ENCODE results near the gene LRRC45.

The LRRC45 gene

DNA sequence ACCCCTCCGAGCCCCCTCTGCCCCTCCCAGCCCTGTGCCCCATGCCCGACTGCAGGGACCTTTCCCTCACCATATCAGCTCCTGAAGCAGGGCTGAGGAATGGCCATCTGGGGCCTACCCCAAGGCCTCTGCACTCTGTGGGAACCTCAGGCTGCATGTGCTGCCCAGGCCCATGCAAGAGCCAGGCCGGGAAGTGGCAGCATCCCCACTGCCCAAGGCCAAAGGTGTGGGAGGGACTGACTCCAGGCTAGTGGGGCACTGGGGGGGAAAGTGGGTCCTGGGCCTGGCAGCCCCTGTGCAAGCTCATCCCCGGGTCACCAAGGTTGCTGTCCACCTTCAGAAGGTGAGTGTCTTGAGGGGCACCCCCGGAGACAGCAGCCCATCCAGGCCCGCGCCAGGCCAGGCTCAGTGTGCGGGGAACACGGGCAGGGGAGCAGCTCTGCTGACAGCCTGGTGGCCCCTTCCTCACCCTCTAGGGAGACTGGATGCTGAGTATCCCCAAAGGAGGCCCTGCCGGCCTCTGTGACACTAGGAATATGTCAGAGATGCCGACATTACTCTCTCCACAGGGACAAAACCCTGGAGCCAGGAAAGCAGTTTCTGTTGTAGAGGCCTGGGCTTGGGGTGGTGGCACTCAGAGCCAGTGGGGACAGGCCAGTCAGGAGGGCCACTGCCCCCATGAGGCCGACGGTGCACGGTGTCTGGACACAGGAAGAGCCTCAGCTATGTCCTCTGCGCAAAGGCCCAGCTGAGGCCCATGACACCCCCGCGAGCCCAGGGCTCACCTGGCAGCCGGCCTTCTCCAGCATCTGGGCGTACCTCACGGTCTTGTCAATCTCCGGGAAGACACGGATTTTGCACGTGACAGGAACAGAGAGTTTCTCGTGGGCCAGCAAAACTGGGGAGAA lies 39.2 kb downstream of the LRRC45 start:
- DNase-seq (ENCODE audit: low read depth, low spot score), result no peak

DNA sequence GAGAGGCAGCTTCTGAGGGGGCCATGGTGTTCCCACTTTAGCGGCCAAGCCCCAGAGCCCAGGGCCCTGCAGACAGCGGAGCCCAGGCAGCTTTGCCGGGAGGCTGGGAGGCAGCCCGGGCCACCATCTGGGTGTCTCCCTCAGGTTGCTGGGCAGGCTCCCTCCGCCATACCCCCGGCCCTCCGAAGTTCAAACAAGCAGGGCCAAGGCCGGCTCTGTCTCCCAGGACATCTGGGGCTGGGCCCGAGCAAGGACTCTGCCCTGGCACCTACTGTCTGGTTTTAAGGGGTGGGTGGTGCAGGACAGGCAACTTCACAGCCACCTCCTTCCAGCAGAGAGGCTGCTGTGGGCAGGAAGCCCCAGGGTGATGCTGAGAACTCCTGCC lies 39.9 kb downstream of the LRRC45 start:
- DNase-seq (ENCODE audit: low read depth, low spot score), result no peak

DNA sequence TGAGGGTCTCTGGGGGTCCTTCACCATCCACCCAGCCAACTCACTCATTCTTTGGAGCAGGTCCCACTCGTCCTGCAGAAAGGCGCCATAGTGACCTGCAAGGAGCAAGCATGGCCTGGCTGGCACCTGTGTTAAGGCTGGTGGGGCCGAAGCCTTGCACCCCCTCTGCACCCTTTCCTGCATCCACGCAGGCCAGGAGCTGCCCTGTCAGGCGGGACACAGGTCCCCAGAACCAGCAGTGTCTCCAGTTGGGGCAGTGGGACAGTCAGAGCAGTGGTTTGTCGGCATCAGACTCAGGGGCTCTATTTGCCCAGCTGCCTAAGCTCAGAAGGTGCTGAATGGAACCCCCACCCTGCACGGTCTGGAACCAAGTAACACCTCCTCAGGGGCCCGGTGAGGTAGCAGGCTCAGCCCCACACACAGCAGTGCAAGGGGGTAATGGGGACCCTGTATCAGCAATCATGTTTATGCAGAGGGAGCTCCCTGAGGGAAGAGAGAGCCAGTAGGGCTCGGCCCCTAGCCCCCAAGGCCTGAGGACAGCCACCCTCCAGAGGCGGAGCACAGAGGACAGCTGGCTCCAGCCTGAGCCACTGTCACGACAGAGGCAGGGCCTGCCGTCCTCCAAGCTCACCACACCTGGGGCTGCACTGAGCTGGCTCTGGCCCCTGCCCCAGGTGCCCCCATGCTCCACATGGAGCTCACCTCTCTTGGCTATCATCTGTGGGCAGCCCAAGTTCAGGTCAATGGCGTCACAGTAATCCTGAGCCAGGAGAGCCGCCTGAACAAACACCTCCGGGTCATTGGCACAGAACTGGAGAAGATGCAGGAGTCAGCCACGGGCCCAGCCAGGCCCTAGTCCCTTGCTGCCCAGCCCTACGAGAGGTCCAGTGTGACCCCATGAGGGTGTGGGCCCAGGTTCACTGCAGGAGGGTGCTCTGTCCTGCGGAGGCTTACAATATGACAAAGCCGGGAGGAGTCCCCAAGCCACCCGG lies 40.6 kb downstream of the LRRC45 start:
- no peak for DNase-seq (ENCODE audit: low read depth, low spot score)

DNA sequence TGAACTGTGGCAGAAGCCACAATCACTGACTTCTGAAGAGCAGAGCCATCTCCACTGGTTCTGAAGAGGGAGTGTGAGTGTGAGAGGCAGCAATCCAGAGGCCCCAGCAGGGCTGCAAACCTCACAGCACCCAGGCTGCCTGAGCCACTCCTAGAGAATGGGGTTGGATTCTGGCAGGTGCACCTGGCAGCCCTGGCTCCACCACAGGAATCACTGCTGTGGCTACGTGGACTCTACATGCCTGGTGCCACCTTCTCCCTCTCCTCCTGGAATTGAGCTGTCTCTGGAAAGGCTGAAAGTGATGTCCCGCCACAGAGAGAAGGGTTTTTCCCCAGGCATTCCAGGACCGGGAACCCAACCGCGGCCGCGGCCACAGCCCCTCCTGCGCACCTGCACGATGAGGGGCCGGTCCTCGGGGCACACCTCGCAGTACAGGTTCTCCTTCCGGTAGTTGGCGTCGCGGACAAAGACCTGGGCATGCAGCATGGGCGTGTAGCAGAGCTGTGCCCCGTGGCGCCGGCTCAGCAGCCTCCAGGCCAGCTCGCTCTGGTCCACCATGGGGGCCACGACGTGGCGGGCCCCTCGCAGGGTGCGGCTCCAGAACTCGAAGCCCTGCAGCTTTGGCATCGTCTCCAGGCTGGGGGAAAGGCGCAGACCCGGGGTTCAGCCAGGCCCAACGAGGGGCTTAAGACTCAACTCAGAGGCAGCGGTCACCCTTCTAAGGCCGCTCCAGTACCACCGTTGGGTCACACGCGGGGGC lies 41.5 kb downstream of the LRRC45 start:
- DNase-seq (ENCODE audit: low read depth, low spot score), result peak; percentile 18

DNA sequence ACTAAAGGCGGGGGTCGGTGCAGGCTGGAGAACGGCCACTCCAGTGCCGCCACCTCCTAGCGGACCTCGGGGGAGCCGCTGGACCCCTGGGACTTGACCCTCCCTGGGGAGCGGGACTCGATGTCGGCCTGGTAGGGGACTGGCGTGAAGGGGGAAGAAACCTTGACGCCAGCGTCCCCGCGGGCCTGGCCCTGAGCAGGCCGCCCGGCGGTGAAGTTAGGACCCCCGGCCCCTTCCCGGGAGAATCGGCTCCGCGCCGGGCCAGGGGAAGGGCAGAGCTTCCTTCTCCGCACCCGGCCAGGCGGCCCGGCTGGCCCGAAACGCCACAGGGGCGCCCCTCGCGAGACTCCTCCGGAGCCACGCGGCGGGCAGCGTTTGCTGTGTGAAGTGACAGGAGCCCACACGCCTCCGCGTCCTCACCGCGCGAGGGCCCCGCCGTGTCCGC lies 42.1 kb downstream of the LRRC45 start:
- DNase-seq (ENCODE audit: low read depth, low spot score), result peak; percentile 67

DNA sequence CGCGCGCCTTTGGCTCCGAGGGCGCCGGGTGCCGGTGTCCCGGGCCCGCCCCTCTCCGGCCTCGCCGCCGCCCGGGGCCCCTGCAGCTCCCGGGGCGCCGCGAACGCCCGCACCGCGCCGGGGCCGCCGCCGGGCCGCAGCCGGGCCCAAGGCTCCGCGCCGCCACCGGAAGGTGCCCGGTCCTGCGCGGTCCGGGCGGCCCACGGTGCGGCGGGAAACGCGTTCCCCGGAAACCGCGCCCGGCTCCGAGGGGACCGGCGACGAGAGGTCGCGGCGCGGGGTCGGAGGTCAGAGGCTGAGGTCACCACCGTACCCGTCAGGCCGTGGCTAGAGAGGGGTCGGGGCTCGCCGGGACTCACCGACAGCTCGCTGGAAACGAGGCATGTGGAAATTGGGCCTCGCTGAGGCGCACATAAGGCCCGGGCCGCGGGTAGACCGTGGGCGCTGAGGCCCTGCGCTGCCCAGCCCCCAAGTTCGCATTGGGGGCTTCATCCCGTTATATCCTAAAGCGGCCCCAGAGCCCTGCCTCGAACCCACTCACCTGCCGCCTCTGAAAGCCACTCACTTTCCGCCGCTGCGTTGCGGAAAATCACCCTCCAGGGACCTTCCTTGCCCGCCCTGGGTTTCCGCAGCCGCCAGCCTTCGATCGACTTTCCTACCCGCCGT lies 42.7 kb downstream of the LRRC45 start, which contains the start of gene DUS1L:
Gene DUS1L (minus strand): TSS at position 167 of the 666 bp plus-strand sequence. CDS start 745 bp downstream, outside the sequence.
- DNase-seq (ENCODE audit: low read depth, low spot score), result peak; percentile 78

DNA sequence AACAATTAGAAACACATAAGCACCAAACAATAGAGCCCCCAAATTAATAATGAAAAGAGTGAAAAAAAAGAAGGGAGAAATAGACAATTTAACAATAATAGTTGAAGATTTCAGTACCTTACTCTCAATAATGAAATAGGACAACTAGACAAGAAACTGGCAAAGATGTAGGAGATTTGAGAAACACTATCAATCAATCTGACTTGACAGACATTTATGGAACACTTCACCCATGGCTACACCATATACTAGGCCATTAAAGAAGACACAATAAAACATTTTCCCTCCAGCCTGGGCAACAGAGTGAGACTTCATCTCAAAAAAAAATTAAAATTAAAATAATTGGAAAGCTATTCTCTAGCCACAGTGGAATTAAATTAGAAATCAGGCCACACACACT lies 47.5 kb downstream of the LRRC45 start:
- no peak for DNase-seq (ENCODE audit: low read depth, low spot score)

DNA sequence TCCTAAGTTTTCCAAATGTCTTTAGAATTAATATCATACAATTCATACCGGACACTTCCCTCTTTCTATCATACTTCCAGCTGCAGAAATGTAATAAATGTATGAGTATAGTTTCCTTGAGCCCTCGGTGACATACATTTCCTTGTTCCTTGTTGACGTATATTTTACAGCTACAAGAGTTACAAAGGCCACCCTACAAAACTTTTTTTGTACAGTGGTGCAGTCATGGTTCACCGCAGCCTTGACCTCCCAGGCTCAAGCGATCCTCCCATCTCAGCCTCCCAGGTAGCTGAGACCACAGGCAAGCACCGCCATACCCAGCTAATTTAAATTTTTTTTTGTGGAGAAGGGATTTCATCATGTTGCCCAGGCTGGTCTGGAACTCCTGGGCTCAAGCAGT lies 49.7 kb downstream of the LRRC45 start:
- DNase-seq (ENCODE audit: low read depth, low spot score), result no peak

DNA sequence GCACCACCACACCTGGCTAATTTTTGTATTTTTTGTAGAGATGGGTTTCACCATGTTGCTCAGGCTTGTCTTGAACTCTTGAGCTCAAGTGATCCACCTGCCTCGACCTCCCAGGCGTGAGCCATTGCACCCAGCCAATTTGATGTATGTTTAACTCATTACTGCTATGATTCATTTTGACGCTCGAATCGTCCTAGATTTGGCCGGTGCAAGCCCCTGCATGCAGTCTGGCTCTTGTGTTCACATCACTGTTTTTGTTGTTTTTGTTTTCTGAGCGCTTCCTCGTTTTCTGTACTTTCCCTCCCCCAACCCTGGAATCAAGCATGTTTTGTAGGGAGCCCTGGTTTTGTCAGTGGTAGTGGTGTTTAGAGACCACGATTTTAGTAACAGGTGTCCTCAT lies 50.3 kb downstream of the LRRC45 start:
- DNase-seq (ENCODE audit: low read depth, low spot score), result no peak

DNA sequence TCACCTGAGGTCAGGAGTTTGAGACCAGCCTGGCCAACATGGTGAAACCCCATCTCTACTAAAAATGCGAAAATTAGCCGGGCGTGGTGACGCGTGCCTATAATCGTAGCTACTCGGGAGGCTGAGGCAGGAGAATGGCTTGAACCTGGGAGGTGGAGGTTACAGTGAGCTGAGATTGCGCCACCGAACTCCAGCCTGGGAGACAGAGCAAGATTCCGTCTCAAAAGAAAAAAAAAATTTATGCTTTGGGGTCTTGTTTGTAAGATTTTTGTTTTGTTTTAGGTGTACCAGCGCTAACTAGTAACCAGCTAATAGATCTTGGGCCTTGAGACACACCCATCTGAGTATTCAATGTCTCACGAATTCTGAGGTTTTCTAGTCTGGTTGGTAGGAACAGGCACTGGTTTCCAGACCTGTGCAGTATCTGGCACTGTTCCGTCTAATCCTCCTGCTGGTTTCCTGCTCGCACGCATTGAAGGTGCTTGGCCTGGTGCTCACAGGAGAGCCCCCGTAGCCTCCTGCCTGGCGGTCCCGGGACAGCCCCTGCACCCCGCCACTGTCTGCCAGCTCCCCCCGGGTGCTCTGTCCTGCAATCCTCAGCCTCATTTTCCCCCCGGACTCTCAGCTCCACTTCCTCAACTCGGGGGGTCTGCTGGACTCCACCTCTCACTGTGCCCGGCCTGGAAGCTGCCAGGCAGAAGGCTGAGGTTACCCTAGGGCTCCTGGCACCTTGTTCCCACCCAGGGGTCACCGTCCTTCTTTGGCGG lies 53.1 kb downstream of the LRRC45 start:
- DNase-seq (ENCODE audit: low read depth, low spot score), result no peak

DNA sequence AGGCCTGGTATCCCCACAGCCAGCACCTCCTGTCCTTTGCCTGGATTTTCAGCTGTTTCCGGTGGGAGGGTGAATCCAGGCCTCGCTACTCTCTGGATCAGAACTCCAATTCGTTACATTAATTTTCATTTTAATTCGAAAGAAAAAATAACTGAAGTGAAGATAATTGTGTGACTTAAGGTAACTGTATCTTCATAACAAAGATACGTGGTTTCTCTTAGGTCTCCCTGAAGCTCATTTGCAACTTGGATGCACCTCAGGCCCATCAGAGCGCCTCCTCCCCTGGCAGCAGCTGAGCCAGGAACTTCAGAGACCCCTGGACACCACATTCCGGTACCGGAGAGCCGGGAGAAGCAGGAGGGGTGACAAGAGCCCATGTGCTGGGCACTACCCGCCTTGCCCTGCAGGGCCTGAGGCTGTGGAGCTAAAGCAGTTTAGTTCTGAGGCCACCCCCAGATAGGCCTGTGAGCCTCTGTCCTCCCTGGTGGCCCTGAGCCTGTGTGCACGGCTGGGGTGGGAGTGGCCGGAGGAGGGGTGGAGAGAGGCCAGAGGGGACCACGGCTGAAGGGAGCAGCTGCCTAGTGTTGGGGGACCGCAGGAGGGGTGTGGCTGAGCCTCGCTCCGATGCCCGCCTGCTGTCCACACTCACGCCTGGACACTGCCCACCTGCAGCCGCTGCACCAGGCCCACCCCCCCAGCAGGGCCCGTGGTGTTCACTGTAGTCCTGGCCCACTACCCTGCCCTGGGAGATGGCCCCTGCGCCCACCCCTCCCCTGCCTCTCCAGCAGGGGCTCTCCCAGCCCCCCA lies 53.9 kb downstream of the LRRC45 start:
- no peak for DNase-seq (ENCODE audit: low read depth, low spot score)

DNA sequence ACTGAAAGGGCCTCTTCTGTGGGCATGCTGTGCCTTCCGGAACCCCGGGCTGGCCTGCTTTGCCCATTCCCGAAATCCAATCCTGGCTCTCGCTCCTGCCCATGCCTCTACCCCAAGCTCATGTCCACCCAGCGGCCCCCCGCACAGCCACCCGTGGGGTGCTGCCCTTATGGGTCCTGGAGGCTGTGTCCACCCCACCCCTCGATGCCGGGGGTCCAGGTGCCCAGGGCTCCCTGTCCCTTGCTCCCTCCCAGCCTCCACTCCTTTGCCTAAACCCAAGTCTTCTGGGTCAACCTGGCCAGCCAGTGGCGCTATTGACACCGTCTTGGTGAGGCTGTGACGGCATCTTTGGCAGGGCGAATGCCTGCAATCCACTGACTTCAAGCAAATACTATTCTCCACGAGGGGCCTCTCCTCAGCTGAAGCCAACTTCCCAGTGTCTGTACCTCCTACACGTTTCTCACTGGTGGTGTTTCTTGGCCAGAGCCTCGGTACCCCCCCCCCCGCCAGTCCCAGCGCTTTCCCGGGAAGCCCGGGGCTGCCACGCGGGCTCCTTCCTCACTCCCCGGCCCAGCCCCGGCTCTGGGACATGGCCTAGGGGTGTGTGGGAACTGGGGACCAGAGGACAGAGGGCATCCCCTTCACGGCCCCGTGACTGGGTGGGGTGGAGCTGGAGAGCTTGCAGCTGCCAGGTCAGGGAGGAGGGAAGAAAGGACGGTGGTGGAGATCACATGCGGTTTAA lies 54.7 kb downstream of the LRRC45 start:
- no peak for DNase-seq (ENCODE audit: low read depth, low spot score)

DNA sequence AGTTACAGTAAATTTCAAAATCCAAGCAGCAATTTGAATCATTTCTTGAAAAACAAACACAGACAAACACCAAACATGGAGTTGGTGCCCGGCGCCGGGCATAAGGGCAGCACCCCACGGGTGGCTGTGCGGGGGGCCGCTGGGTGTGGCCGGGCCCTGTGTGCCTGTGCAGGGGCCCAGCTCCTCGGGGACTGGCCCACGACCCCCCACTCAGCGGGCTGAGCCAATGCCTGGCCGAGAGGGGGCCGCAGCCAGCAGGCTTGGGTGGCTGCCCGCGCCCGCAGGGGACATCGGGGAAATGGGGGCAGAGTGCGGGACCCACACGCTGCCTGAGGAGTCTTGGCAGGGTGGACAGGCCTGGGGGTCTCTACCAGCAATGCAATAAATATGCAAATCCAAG lies 55.3 kb downstream of the LRRC45 start:
- no peak for DNase-seq (ENCODE audit: low read depth, low spot score)

DNA sequence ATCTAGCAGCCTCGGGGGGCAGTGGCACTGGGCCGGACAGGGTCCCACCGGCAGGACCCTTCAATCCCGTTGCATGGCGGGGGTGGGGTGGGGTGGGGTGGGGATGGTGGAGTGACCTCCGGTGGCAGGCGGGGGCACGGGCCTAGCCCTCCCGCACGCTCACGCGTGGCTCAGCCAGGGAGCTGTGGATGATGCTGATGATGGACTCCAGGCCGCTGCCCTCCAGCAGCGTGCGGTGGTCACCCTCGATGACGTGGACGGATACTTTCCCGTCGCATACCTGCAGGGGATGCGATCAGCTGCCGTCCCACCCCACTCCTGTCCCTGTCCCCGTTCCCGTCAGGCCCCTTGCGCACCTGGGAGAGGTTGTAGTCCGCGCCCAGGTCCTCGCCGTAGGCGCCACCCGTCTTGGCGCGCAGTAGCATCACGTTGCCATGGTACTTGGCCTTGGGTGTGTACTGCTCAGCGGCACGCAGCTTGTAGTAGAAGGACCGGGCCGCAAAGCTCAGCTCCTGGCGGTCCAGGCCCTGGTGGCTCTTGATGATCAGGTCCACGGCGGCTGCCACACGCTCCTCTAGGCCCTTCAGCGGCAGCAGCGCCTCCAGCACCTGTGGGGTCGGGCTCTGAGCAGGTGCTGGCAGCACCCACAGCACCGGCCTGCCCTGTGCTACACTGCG lies 56.0 kb downstream of the LRRC45 start:
- no peak for DNase-seq (ENCODE audit: low read depth, low spot score)

DNA sequence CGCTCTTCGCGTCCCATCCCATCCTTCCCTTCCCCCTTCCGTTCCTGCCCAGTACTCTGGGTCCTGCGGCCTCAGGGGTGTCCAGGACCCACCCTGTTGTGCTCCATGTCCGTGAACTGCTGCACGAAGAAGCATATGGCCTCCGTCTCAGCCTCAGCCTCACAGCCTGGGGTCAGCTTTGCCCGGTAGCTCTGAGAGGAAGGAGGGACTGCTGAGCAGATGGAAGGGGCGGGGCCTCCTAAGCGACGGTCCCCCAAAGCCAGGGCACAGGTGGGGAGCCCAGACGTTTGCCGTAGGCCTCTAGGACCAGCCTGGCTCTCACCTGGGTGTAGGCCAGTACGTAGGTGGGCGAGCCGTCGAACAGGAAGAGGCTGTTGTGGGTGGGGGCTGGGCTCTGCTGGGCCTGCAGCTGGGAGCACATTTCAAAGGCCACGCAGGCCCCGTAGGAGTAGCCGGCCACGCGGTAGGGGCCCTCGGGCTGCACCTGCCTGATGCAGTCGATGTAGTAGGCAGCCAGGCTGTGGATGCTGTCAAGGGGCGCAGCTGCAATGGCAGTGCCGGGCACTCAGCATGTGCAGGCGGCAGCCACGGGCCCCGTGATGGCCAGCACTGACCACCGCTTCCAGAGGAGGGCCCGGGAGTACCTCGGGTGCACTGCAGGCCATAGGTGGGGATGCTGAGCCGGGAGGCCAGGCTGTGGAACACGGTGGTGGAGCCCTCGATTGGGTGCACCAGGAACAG lies 57.1 kb downstream of the LRRC45 start:
- no peak for DNase-seq (ENCODE audit: low read depth, low spot score)
